Suprapubic skin (tissue), 4 donors: ENCODE data around the gene MEIS3. TPM values are rescaled to one million over a fixed set of nuclear protein-coding genes. Genes with fewer than 3 reads are reported as not detected.
"Not testable (repeated sequence)": the region's sequence is repeated elsewhere in the genome, so short reads cannot be mapped to it uniquely, and the experiment has no call there.

Experiments used
- DNase-seq, 2 donors: peaks; one replicate each; pipeline ENCODE4 v3.0.0-alpha.2; 2019; ENCODE audit warnings: low spot score in 2 of 2
- H3K27ac ChIP-seq: fragments of 200-600 bp; sonication (generic); one replicate; pipeline ENCODE4 v1.5.1; 2019
- H3K27me3 ChIP-seq: fragments of 200-600 bp; sonication (generic); one replicate; pipeline ENCODE4 v1.5.1; 2019
- H3K36me3 ChIP-seq: fragments of 200-600 bp; sonication (generic); one replicate; pipeline ENCODE4 v1.5.1; 2019
- H3K4me1 ChIP-seq: fragments of 200-600 bp; sonication (generic); one replicate; pipeline ENCODE4 v1.5.1; 2019
- H3K4me3 ChIP-seq: fragments of 200-600 bp; sonication (generic); one replicate; pipeline ENCODE4 v1.5.1; 2019; ENCODE audit warnings: mild to moderate bottlenecking
- H3K9me3 ChIP-seq: fragments of 200-600 bp; sonication (generic); one replicate; pipeline ENCODE4 v1.5.1; 2019
- CTCF ChIP-seq, 2 donors: fragments of 200-600 bp in 1 of 2; fragments of 450-650 bp in 1 of 2; sonication (generic) in 1 of 2; IDR thresholded peaks; one replicate each; pipeline ENCODE4 v1.5.1; 2016 to 2019; ENCODE audit warnings: antibody characterized with exemption in 2 of 2, mild to moderate bottlenecking in 1 of 2, moderate library complexity in 1 of 2
- EP300 ChIP-seq: sonication (generic); formaldehyde crosslinking; IDR thresholded peaks from one replicate; pipeline ENCODE4 v1.6.1; 2017; ENCODE audit warnings: antibody characterized with exemption
- POLR2A ChIP-seq, 2 donors: fragments of 450-650 bp; IDR thresholded peaks; one replicate each; pipeline ENCODE4 v1.6.1; 2017; ENCODE audit warnings: antibody characterized with exemption in 2 of 2, mild to moderate bottlenecking in 2 of 2, moderate library complexity in 2 of 2
- POLR2AphosphoS5 ChIP-seq, 3 donors: sonication (generic); formaldehyde crosslinking; IDR thresholded peaks; one replicate each; pipeline ENCODE4 v1.6.1; 2017; ENCODE audit warnings: antibody characterized with exemption in 3 of 3
- WGBS: methylation state at CpG from one replicate; pipeline ENCODE4 v1.1.5; 2018; 5-methylcytosine and 5-hydroxymethylcytosine counted together
- total RNA-seq, 4 donors: library from RNA; depleted of rRNA; stranded (reverse); fragments of >200 nt; gene quantifications; one replicate each; pipeline ENCODE4 v1.1.0, GENCODE V29; 2016

MEIS3 gene
- total RNA-seq, 4 donors from 2014 or later, result 1.6 to 5.5 (median 3.1) TPM

- H3K4me3 ChIP-seq, result no peak overlapping the region
- DNase-seq, result no peak
- 40% methylated on average over 12 of the region's 12 CpGs for WGBS
- no peaks in the 10 kb centered on the region for H3K9me3 ChIP-seq
- no peak overlapping the region for H3K27ac ChIP-seq
- TF ChIP-seq POLR2A (IDR thresholded peaks at IDR 0.05) (no peak), CTCF (IDR thresholded peaks at IDR 0.05) (no peak), EP300 (no peak), POLR2AphosphoS5 (IDR thresholded peaks at IDR 0.05) (no peak)
- H3K27me3 ChIP-seq, result peaks cover 77% of the 10 kb centered on the region
- peaks cover 6% of the 10 kb centered on the region for H3K36me3 ChIP-seq
- H3K4me1 ChIP-seq, result peaks cover 26% of the 10 kb centered on the region
Observed at GRCh38 chr19:47416643-47416985, 2.7 kb downstream of the MEIS3 start.

- Histone ChIP-seq H3K9me3 (no peaks in the 10 kb centered on the region), H3K4me1 (peaks cover 26% of the 10 kb centered on the region), H3K4me3 (no peak overlapping the region), H3K27me3 (peaks cover 72% of the 10 kb centered on the region), H3K27ac (no peak overlapping the region), H3K36me3 (peaks cover 6% of the 10 kb centered on the region)
- WGBS, result 87% methylated on average over 21 of the region's 21 CpGs
- no peak for DNase-seq
- TF ChIP-seq CTCF (IDR thresholded peaks at IDR 0.05), result no peak
Observed at GRCh38 chr19:47415953-47416642, 3.2 kb downstream of the MEIS3 start.

GRCh38 chr19:47414469-47414868 is 4.9 kb downstream of the MEIS3 start:
- no peak for DNase-seq
- WGBS, result 69% methylated on average over 13 of the region's 21 CpGs
- no peak overlapping the region for H3K27ac ChIP-seq
- TF ChIP-seq POLR2AphosphoS5 (IDR thresholded peaks at IDR 0.05) (no peak), EP300 (no peak), POLR2A (IDR thresholded peaks at IDR 0.05) (no peak), CTCF (IDR thresholded peaks at IDR 0.05) (no peak)
- peaks cover 26% of the 10 kb centered on the region for H3K4me1 ChIP-seq
- no peaks in the 10 kb centered on the region for H3K9me3 ChIP-seq
- H3K4me3 ChIP-seq, result no peak overlapping the region
- H3K27me3 ChIP-seq, result peaks cover 56% of the 10 kb centered on the region
- peaks cover 6% of the 10 kb centered on the region for H3K36me3 ChIP-seq

GRCh38 chr19:47413941-47414340 is 5.4 kb downstream of the MEIS3 start:
- peaks cover 52% of the 10 kb centered on the region for H3K27me3 ChIP-seq
- WGBS, result 94% methylated on average over 16 of the region's 16 CpGs

GRCh38 chr19:47411696-47412095 is 7.6 kb downstream of the MEIS3 start:
- H3K36me3 ChIP-seq, H3K4me3 ChIP-seq, H3K4me1 ChIP-seq, H3K27ac ChIP-seq, DNase-seq, H3K9me3 ChIP-seq: not testable (repeated sequence)
- whole genome bisulfite sequencing, result 75% methylated on average over 9 of the region's 9 CpGs
- peaks cover 51% of the 10 kb centered on the region for H3K27me3 ChIP-seq

More at GRCh38 chr19:47413941-47414340, 5.4 kb downstream of the MEIS3 start:
- TF ChIP-seq CTCF (IDR thresholded peaks at IDR 0.05) (no peak), POLR2A (IDR thresholded peaks at IDR 0.05) (no peak), POLR2AphosphoS5 (IDR thresholded peaks at IDR 0.05) (no peak), EP300 (no peak)
- Histone ChIP-seq H3K36me3 (peaks cover 6% of the 10 kb centered on the region), H3K4me1 (peaks cover 20% of the 10 kb centered on the region), H3K27ac (no peak overlapping the region), H3K4me3 (no peak overlapping the region), H3K9me3 (no peaks in the 10 kb centered on the region)
- no peak for DNase-seq

GRCh38 chr19:47411101-47411500 is 8.2 kb downstream of the MEIS3 start:
- H3K36me3 ChIP-seq, result peaks cover 6% of the 10 kb centered on the region
- H3K4me1 ChIP-seq, result peaks cover 3% of the 10 kb centered on the region
- DNase-seq, result no peak
- H3K27me3 ChIP-seq, result peaks cover 51% of the 10 kb centered on the region
- H3K4me3 ChIP-seq, result no peak overlapping the region
- no peaks in the 10 kb centered on the region for H3K9me3 ChIP-seq
- no peak for TF ChIP-seq CTCF (IDR thresholded peaks at IDR 0.05)
- TF ChIP-seq POLR2A (IDR thresholded peaks at IDR 0.05), result no peak
- no peak for TF ChIP-seq EP300
- no peak for TF ChIP-seq POLR2AphosphoS5 (IDR thresholded peaks at IDR 0.05)
- WGBS, result 85% methylated on average over 8 of the region's 8 CpGs
- no peak overlapping the region for H3K27ac ChIP-seq
